ENCODE data around the gene MCU.

The MCU gene

DNA sequence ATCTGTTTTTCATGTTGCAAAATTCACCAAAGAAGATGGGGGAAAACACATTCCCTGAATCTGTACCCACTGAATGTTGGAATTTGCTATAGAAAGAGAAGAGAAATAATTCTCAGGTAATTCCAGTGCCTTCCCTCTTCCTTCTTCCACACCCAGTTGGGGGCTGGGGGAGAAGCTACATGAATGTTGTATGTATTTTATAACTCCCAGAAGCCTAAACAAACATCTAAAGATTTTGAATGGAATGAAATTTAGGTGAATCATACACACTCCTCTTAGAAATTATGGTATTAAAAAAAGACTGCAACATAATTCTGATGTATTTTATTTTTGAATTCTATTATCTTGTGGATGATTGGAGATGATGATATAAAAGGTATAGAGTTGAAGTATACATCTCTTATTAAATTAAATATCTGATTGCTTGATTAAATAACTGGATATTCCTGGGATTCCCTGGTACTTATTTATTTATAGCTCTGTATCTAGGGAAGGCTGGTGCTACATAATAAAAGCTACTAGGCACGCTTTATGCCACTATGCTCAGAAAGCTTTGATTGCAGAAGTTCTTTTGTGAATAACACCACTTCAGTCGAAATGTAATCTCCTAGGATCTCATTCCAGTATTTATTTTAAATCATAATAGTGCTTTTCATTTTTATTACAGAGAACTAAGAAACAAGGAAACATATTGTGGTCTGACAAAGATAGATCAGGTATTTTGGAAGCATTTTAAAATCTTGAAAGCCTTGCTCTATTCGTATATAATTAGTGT, 98.5 kb downstream of the MCU start:
- Histone ChIP-seq H3K36me3 (ENCODE audit: control insufficient read depth, insufficient read depth, low read length) (no peaks in the 10 kb centered on the region), H3K27ac (ENCODE audit: low read depth, low read length) (no peak overlapping the region; the same call in 1 of the 2 replicates), H3K9ac (ENCODE audit: low read length) (no peak overlapping the region), H3K4me1 (ENCODE audit: control insufficient read depth, insufficient read depth, low read length) (peaks cover 38% of the 10 kb centered on the region), H3K4me3 (ENCODE audit: low read depth, low read length) (no peak overlapping the region), H3K9me3 (ENCODE audit: control insufficient read depth, insufficient read depth, low read depth, low read length) (no peaks in the 10 kb centered on the region), H3K27me3 (ENCODE audit: control insufficient read depth, insufficient read depth, low read length) (no peaks in the 10 kb centered on the region)

DNA sequence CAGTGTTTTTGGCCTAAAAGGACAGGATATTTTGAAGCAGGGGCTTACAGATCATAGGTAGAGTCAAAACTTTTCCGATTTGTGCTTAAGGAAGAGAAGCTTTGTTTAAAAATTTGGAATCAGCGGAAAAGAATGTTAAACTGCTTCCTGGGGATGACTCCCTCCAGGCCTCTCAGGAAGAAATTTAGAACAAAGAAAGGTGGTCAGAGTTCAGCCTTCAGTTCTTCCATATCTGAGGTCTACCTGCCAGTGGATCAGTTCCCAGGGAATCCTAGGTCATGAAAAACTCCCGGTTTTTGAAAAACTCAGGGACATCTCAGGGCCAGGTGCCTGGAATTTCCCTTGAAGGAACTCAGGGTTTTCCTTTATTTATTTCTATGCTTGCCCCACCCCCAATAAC, 100.3 kb downstream of the MCU start:
- 0 out of 2 replicates have a peak overlapping the region, but pooled peaks have one; percentile 2 for H3K4me3 ChIP-seq (ENCODE audit: low read depth, low read length)
- H3K4me1 ChIP-seq (ENCODE audit: control insufficient read depth, insufficient read depth, low read length): peaks cover 36% of the 10 kb centered on the region
- no peaks in the 10 kb centered on the region for H3K9me3 ChIP-seq (ENCODE audit: control insufficient read depth, insufficient read depth, low read depth, low read length)
- no peaks in the 10 kb centered on the region for H3K27me3 ChIP-seq (ENCODE audit: control insufficient read depth, insufficient read depth, low read length)
- H3K27ac ChIP-seq (ENCODE audit: low read depth, low read length): peak overlapping the region; percentile 59
- H3K36me3 ChIP-seq (ENCODE audit: control insufficient read depth, insufficient read depth, low read length): peaks cover 5% of the 10 kb centered on the region; the same call in 1 of the 2 replicates
- H3K9ac ChIP-seq (ENCODE audit: low read length): peak overlapping the region; percentile 52

DNA sequence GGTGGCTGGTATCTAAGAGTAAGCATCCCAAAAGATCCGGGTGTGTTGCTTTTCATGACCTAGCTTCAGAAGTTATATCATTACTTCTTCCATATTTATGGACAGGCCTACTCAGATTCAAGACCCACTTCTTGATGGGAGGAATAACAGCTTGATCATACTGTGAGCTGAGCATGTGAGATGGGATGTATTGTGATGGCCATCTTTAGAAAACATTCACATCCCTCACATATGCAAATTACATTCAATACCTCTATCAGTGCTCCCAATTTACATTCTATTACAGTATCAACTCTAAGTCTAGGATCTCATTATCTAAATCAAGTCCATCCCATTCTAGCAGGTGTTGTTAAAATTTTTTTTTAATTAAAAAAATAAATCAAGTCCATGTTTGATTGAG, 101.8 kb downstream of the MCU start:
- H3K9ac ChIP-seq (ENCODE audit: low read length): no peak overlapping the region

DNA sequence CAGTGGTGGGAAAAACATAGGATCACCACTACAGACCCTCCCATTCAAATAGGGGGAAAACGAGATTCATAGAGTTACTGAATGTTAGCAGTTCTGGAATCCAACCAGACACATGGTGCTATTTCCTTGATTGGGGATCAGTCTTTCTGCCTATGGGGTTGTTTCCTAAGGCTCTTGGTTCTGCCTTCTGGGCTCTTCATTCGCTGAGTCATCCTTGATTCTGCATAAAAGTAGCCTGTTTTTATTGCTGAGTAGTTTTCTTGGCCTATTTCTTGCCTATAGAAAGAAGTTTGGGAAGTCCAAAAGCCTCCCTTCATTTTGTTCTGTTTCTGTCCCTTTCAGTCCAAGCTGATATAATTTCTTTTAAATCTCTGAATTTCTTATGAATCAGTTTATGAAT, 102.3 kb downstream of the MCU start:
- Histone ChIP-seq H3K27me3 (ENCODE audit: control insufficient read depth, insufficient read depth, low read length) (no peaks in the 10 kb centered on the region), H3K9me3 (ENCODE audit: control insufficient read depth, insufficient read depth, low read depth, low read length) (no peaks in the 10 kb centered on the region), H3K4me1 (ENCODE audit: control insufficient read depth, insufficient read depth, low read length) (peaks cover 36% of the 10 kb centered on the region), H3K27ac (ENCODE audit: low read depth, low read length) (peak overlapping the region; percentile 34; the same call in 1 of the 2 replicates), H3K4me3 (ENCODE audit: low read depth, low read length) (no peak overlapping the region), H3K9ac (ENCODE audit: low read length) (no peak overlapping the region), H3K36me3 (ENCODE audit: control insufficient read depth, insufficient read depth, low read length) (peaks cover 5% of the 10 kb centered on the region; the same call in 1 of the 2 replicates)

More for the DNA sequence above, 101.8 kb downstream of the MCU start:
- Histone ChIP-seq H3K36me3 (ENCODE audit: control insufficient read depth, insufficient read depth, low read length) (peaks cover 5% of the 10 kb centered on the region; the same call in 1 of the 2 replicates), H3K27me3 (ENCODE audit: control insufficient read depth, insufficient read depth, low read length) (no peaks in the 10 kb centered on the region), H3K4me1 (ENCODE audit: control insufficient read depth, insufficient read depth, low read length) (peaks cover 36% of the 10 kb centered on the region), H3K4me3 (ENCODE audit: low read depth, low read length) (no peak overlapping the region), H3K9me3 (ENCODE audit: control insufficient read depth, insufficient read depth, low read depth, low read length) (no peaks in the 10 kb centered on the region), H3K27ac (ENCODE audit: low read depth, low read length) (peak overlapping the region; percentile 34; the same call in 1 of the 2 replicates)

DNA sequence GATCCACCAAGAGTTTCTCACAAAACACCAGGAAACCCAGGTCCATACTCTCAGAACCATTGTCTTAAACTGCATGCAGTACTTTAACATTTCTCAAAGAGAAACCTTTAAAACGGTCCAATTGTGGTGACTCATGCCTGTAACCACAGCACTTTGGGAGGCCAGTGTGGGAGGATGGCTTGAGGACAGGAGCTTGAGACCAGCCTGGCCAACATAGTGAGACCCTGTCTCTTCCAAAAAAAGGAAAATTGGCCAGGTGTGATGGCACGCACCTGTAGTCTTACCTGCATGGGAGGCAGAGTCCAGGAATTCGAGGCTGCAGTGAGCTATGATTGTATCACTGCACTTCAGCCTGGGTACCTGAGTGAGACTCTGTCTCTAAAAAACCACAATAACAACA, 104.1 kb downstream of the MCU start:
- no peak overlapping the region for H3K9ac ChIP-seq (ENCODE audit: low read length)
- no peak overlapping the region for H3K4me3 ChIP-seq (ENCODE audit: low read depth, low read length)
- H3K9me3 ChIP-seq (ENCODE audit: control insufficient read depth, insufficient read depth, low read depth, low read length): no peaks in the 10 kb centered on the region
- H3K36me3 ChIP-seq (ENCODE audit: control insufficient read depth, insufficient read depth, low read length): peaks cover 5% of the 10 kb centered on the region; the same call in 1 of the 2 replicates
- no peaks in the 10 kb centered on the region for H3K27me3 ChIP-seq (ENCODE audit: control insufficient read depth, insufficient read depth, low read length)
- H3K27ac ChIP-seq (ENCODE audit: low read depth, low read length): no peak overlapping the region
- peaks cover 37% of the 10 kb centered on the region for H3K4me1 ChIP-seq (ENCODE audit: control insufficient read depth, insufficient read depth, low read length)

DNA sequence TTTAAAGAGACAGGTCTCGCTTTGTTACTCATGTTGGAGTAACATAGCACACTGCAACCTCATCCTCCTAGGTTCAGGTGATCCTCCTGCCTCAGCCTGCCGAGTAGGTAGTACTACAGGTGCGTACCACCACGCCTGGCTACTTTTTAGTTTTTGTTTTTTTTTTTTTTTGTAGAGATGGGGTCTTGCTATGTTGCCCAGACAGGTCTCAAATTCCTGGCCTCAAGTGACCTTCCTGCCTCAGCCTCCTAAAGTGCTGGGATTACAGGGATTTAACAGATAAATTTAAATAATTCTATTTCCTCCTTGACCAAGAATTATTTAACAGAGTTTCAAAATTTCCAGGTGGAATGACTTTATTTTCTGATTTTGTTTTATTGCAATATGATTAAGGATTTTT, 104.6 kb downstream of the MCU start:
- Histone ChIP-seq H3K36me3 (ENCODE audit: control insufficient read depth, insufficient read depth, low read length) (peaks cover 5% of the 10 kb centered on the region; the same call in 1 of the 2 replicates), H3K27ac (ENCODE audit: low read depth, low read length) (no peak overlapping the region), H3K4me1 (ENCODE audit: control insufficient read depth, insufficient read depth, low read length) (peaks cover 32% of the 10 kb centered on the region), H3K4me3 (ENCODE audit: low read depth, low read length) (no peak overlapping the region), H3K9ac (ENCODE audit: low read length) (no peak overlapping the region), H3K9me3 (ENCODE audit: control insufficient read depth, insufficient read depth, low read depth, low read length) (no peaks in the 10 kb centered on the region), H3K27me3 (ENCODE audit: control insufficient read depth, insufficient read depth, low read length) (no peaks in the 10 kb centered on the region)

DNA sequence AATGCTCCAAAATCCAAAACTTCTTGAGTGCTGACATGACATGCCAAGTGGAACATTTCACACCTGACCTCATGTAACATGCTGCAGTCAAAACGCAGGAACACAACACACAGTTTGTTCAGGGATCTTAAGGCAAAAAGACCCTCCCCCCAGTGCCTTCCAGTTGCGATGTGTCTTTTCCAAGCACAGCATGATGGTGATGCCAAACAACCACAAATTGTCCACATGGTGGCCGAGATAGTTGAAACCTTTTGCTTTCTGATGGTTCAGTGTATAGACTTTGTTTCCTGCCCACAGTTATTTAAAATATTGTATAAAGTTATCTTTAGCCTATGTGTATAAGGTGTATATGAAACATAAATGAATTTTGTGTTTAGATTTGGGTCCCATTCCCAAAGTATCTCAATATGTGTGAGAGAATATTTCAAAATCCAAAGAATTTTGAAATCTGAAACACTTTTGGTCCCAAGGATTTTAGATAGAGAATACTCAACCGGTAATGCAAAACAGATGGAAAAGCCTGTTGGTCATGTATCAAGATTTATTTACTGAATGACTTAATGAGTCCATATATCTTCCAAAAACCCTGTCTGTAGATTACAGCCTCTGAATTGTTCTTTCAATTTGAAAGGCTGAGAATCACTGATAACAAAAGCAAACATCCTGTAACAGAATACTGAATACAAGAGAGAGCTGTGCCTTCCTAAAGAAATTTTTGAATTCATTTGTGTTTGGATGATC, 108.2 kb downstream of the MCU start:
- Histone ChIP-seq H3K27ac (ENCODE audit: low read depth, low read length) (no peak overlapping the region), H3K9me3 (ENCODE audit: control insufficient read depth, insufficient read depth, low read depth, low read length) (no peaks in the 10 kb centered on the region), H3K4me3 (ENCODE audit: low read depth, low read length) (no peak overlapping the region), H3K4me1 (ENCODE audit: control insufficient read depth, insufficient read depth, low read length) (peaks cover 5% of the 10 kb centered on the region), H3K27me3 (ENCODE audit: control insufficient read depth, insufficient read depth, low read length) (no peaks in the 10 kb centered on the region), H3K9ac (ENCODE audit: low read length) (no peak overlapping the region), H3K36me3 (ENCODE audit: control insufficient read depth, insufficient read depth, low read length) (peaks cover 5% of the 10 kb centered on the region; the same call in 1 of the 2 replicates)

DNA sequence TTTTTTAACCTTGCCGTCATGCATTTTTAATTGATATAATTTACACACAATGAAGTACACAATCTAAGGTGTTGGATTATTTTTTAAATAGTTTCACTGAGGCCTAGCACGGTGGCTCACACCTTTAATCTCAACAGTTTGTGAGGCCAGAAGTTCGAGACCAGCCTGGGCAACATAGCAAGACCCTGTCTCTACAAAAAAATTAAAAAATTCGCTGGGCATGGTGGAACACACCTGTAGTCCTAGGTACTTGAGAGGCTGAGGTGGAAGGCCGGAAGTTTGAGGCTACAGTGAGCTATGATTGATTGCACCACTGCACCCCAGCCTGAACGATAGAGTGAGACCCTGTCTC, 108.8 kb downstream of the MCU start:
- Histone ChIP-seq H3K4me3 (ENCODE audit: low read depth, low read length) (no peak overlapping the region), H3K27ac (ENCODE audit: low read depth, low read length) (no peak overlapping the region), H3K9ac (ENCODE audit: low read length) (no peak overlapping the region), H3K4me1 (ENCODE audit: control insufficient read depth, insufficient read depth, low read length) (peaks cover 5% of the 10 kb centered on the region), H3K36me3 (ENCODE audit: control insufficient read depth, insufficient read depth, low read length) (peaks cover 5% of the 10 kb centered on the region; the same call in 1 of the 2 replicates), H3K27me3 (ENCODE audit: control insufficient read depth, insufficient read depth, low read length) (no peaks in the 10 kb centered on the region), H3K9me3 (ENCODE audit: control insufficient read depth, insufficient read depth, low read depth, low read length) (no peaks in the 10 kb centered on the region)

DNA sequence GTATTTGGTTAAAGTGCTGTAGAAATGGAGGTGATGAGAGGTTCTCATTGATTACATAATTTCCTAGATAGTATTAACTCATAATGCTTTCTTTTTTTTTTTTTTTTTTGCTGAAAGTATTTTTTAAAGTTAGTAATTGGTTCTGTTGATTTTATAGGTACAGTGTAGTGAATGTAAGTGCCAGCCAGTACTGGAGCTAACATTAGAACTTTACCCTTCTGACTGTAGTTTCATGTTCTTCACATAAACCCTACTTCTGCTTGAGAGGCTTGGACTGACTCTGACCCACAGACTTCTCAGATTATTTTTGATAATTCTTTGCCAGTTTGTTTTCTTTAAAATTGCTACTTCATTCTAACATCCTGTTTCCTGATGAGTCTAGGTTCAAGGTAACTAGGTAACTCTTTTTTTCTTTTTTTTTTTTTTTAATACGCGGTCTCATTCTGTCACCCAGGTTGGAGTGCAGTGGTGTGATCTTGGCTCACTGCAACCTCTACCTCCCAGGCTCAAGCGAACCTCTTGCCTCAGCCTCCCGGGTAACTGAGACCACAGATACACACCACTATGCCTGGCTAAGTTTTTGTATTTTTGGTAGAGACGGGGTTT, 109.4 kb downstream of the MCU start:
- no peak overlapping the region for H3K4me3 ChIP-seq (ENCODE audit: low read depth, low read length)
- no peak overlapping the region for H3K27ac ChIP-seq (ENCODE audit: low read depth, low read length)

DNA sequence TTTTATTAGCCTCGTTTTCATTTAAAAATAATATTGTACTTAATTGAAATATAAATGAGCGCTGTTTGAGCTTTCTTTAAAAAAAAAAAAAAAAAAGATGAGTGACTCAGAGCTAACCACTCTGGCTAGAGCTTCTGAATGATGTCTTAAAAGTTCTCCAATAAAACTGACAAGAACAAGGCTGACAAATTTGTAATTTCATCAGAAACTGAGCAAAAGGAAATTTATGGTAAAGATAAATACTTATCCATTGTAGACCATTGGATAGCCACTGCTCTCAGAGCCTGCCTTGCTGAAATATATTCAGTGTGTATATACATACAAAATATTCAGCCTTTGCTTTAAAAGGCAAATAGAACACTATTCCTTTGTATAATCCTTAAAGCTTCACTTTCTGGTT, 110.4 kb downstream of the MCU start:
- peaks cover 5% of the 10 kb centered on the region for H3K4me1 ChIP-seq (ENCODE audit: control insufficient read depth, insufficient read depth, low read length)
- H3K27me3 ChIP-seq (ENCODE audit: control insufficient read depth, insufficient read depth, low read length): no peaks in the 10 kb centered on the region
- no peak overlapping the region for H3K9ac ChIP-seq (ENCODE audit: low read length)
- H3K9me3 ChIP-seq (ENCODE audit: control insufficient read depth, insufficient read depth, low read depth, low read length): no peaks in the 10 kb centered on the region
- H3K4me3 ChIP-seq (ENCODE audit: low read depth, low read length): no peak overlapping the region
- H3K27ac ChIP-seq (ENCODE audit: low read depth, low read length): 0 out of 2 replicates have a peak overlapping the region, but pooled peaks have one; percentile 53
- no peaks in the 10 kb centered on the region for H3K36me3 ChIP-seq (ENCODE audit: control insufficient read depth, insufficient read depth, low read length)

More for the DNA sequence above, 109.4 kb downstream of the MCU start:
- Histone ChIP-seq H3K9me3 (ENCODE audit: control insufficient read depth, insufficient read depth, low read depth, low read length) (no peaks in the 10 kb centered on the region), H3K36me3 (ENCODE audit: control insufficient read depth, insufficient read depth, low read length) (no peaks in the 10 kb centered on the region), H3K27me3 (ENCODE audit: control insufficient read depth, insufficient read depth, low read length) (no peaks in the 10 kb centered on the region), H3K4me1 (ENCODE audit: control insufficient read depth, insufficient read depth, low read length) (peaks cover 5% of the 10 kb centered on the region), H3K9ac (ENCODE audit: low read length) (no peak overlapping the region)

Measured in HUES6 (cell line).